H9 (cell line): ENCODE results near the gene OGFOD1. TPM values are rescaled to one million over a fixed set of nuclear protein-coding genes. Genes with fewer than 3 reads are reported as not detected.

ENCODE experiments used
- DNase-seq: peaks from one replicate; pipeline ENCODE4 v3.0.0-alpha.2; 2017
- H2AFZ ChIP-seq: one replicate; pipeline ENCODE4 v1.6.1; 2013; ENCODE audit warnings: mild to moderate bottlenecking, low read length, control low read depth, moderate library complexity
- H2AK5ac ChIP-seq: 2 replicates; pipeline ENCODE4 v1.6.1; 2013; ENCODE audit warnings: low read length, control low read depth, mixed read lengths; ENCODE audit not compliant: insufficient read length
- H2BK120ac ChIP-seq: one replicate; pipeline ENCODE4 v1.6.1; 2013; ENCODE audit warnings: low read depth, mild to moderate bottlenecking, low read length, control low read depth, inconsistent platforms; ENCODE audit not compliant: poor library complexity, severe bottlenecking
- H2BK12ac ChIP-seq: 2 replicates; pipeline ENCODE4 v1.6.1; 2013; ENCODE audit warnings: low read length, control low read depth, mixed read lengths, low read depth; ENCODE audit not compliant: insufficient read length
- H2BK15ac ChIP-seq: 2 replicates; pipeline ENCODE4 v1.6.1; 2013; ENCODE audit warnings: low read depth, low read length, control low read depth
- H2BK20ac ChIP-seq: one replicate; pipeline ENCODE4 v1.6.1; 2013; ENCODE audit warnings: low read depth, mild to moderate bottlenecking, low read length, control low read depth, inconsistent platforms; ENCODE audit not compliant: poor library complexity, severe bottlenecking
- H2BK5ac ChIP-seq: 2 replicates; pipeline ENCODE4 v1.6.1; 2013; ENCODE audit warnings: low read length, control low read depth, mixed read lengths; ENCODE audit not compliant: insufficient read length
- H3K14ac ChIP-seq: 2 replicates; pipeline ENCODE4 v1.6.1; 2013; ENCODE audit warnings: low read length, control low read depth; ENCODE audit not compliant: insufficient read depth
- H3K18ac ChIP-seq: 2 replicates; pipeline ENCODE4 v1.6.1; 2013; ENCODE audit warnings: low read depth, mild to moderate bottlenecking, mixed read lengths, low read length, control low read depth; ENCODE audit not compliant: insufficient read length
- H3K23ac ChIP-seq: 2 replicates; pipeline ENCODE4 v1.6.1; 2013; ENCODE audit warnings: low read length, control low read depth, mixed read lengths, low read depth; ENCODE audit not compliant: insufficient read length
- H3K23me2 ChIP-seq: 2 replicates; pipeline ENCODE4 v1.6.1; 2013; ENCODE audit warnings: low read depth, mild to moderate bottlenecking, mixed read lengths, low read length, control low read depth; ENCODE audit not compliant: insufficient read length, poor library complexity, severe bottlenecking
- H3K27ac ChIP-seq: 2 replicates; pipeline ENCODE4 v1.5.1; 2013; ENCODE audit warnings: low read length, control low read depth, mixed read lengths, low read depth; ENCODE audit not compliant: insufficient read length
- H3K27me3 ChIP-seq: 2 replicates; pipeline ENCODE4 v1.6.1; 2013; ENCODE audit warnings: low read length, control low read depth, inconsistent platforms; ENCODE audit not compliant: insufficient read depth
- H3K4ac ChIP-seq: 2 replicates; pipeline ENCODE4 v1.6.1; 2013; ENCODE audit warnings: low read depth, mild to moderate bottlenecking, control low read depth, inconsistent platforms, low read length, moderate library complexity
- H3K4me1 ChIP-seq: 2 replicates; pipeline ENCODE4 v1.6.1; 2013; ENCODE audit warnings: low read length, control low read depth, inconsistent platforms; ENCODE audit not compliant: insufficient read depth
- H3K4me2 ChIP-seq: 2 replicates; pipeline ENCODE4 v1.6.1; 2013; ENCODE audit warnings: low read length, control low read depth, mixed read lengths; ENCODE audit not compliant: insufficient read length, insufficient read depth
- H3K56ac ChIP-seq: 2 replicates; pipeline ENCODE4 v1.6.1; 2013; ENCODE audit warnings: low read depth, mild to moderate bottlenecking, mixed read lengths, low read length, control low read depth; ENCODE audit not compliant: insufficient read length
- H3K79me1 ChIP-seq: 2 replicates; pipeline ENCODE4 v1.6.1; 2013; ENCODE audit warnings: low read depth, mild to moderate bottlenecking, moderate library complexity, low read length, control low read depth, inconsistent platforms; ENCODE audit not compliant: insufficient read depth, poor library complexity, severe bottlenecking
- H3K79me2 ChIP-seq: 2 replicates; pipeline ENCODE4 v1.6.1; 2013; ENCODE audit warnings: low read length, control low read depth, inconsistent platforms; ENCODE audit not compliant: insufficient read depth
- H3K9ac ChIP-seq: 2 replicates; pipeline ENCODE4 v1.6.1; 2013; ENCODE audit warnings: low read length, control low read depth, mixed read lengths; ENCODE audit not compliant: insufficient read length; ENCODE audit errors: extremely low read depth
- H3K9me3 ChIP-seq: one replicate; pipeline ENCODE4 v1.6.1; 2013; ENCODE audit warnings: low read depth, low read length, inconsistent platforms; ENCODE audit not compliant: control insufficient read depth
- H3T11ph ChIP-seq: one replicate; pipeline ENCODE4 v1.6.1; 2013; ENCODE audit warnings: mild to moderate bottlenecking, low read length, control low read depth, inconsistent platforms
- H4K20me1 ChIP-seq: one replicate; pipeline ENCODE4 v1.6.1; 2013; ENCODE audit not compliant: control insufficient read depth, insufficient read length, insufficient read depth
- H4K5ac ChIP-seq: 2 replicates; pipeline ENCODE4 v1.6.1; 2013; ENCODE audit warnings: low read depth, mild to moderate bottlenecking, mixed read lengths, low read length, control low read depth; ENCODE audit not compliant: insufficient read length
- H4K8ac ChIP-seq: replicated peaks from 2 replicates; pipeline ENCODE4 v1.6.1; 2013; ENCODE audit warnings: low read length, control low read depth, mixed read lengths, low read depth; ENCODE audit not compliant: insufficient read length
- H4K91ac ChIP-seq: 2 replicates; pipeline ENCODE4 v1.6.1; 2013; ENCODE audit warnings: low read depth, mild to moderate bottlenecking, moderate library complexity, mixed read lengths, low read length, control low read depth; ENCODE audit not compliant: insufficient read length
- H3K27ac Mint-ChIP-seq, 3 experiments: 2 replicates in 2 of 3; 3 replicates in 1 of 3; pipeline ENCODE4 v1.8.0; 2020 to 2021; ENCODE audit warnings: mixed read lengths in 3 of 3, mild to moderate bottlenecking in 1 of 3, moderate library complexity in 1 of 3
- H3K27me3 Mint-ChIP-seq: 2 replicates; pipeline ENCODE4 v1.8.0; 2021; ENCODE audit warnings: low read depth, mild to moderate bottlenecking, moderate library complexity, mixed read lengths
- H3K36me3 Mint-ChIP-seq, 3 experiments: 2 replicates in 2 of 3; 3 replicates in 1 of 3; pipeline ENCODE4 v1.8.0; 2020 to 2021; ENCODE audit warnings: low read depth in 3 of 3, mixed read lengths in 3 of 3; ENCODE audit not compliant: insufficient read depth in 1 of 3
- H3K4me1 Mint-ChIP-seq, 2 experiments: 2 replicates each; pipeline ENCODE4 v1.8.0; 2020; ENCODE audit warnings: mixed read lengths in 2 of 2
- H3K4me3 Mint-ChIP-seq, 2 experiments: 2 replicates in 1 of 2; 3 replicates in 1 of 2; pipeline ENCODE4 v1.8.0; 2020 to 2021; ENCODE audit warnings: mild to moderate bottlenecking in 2 of 2, mixed read lengths in 2 of 2, moderate library complexity in 1 of 2
- H3K9me3 Mint-ChIP-seq, 2 experiments: 2 replicates in 1 of 2; 3 replicates in 1 of 2; pipeline ENCODE4 v1.8.0; 2020; ENCODE audit warnings: mild to moderate bottlenecking in 2 of 2, mixed read lengths in 2 of 2, moderate library complexity in 1 of 2
- CTCF ChIP-seq: fragments of 200-600 bp; sonication (generic); conservative IDR thresholded peaks from 3 replicates; pipeline ENCODE4 v1.8.0; 2021; ENCODE audit warnings: antibody characterized with exemption, mild to moderate bottlenecking
- WGBS: extraction: QIAGEN DNeasy Blood & Tissue Kit; methylation state at CpG from one replicate; pipeline ENCODE4 v1.1.7; 2013; ENCODE audit warnings: missing lambda C conversion rate, low lambda C conversion rate, mixed read lengths; ENCODE audit not compliant: insufficient read length; ENCODE audit errors: extremely low coverage; 5-methylcytosine and 5-hydroxymethylcytosine counted together
- total RNA-seq: library from RNA; stranded (reverse); gene quantifications from 2 replicates; pipeline ENCODE4 v1.2.1, GENCODE V29; 2021

OGFOD1 gene
- total RNA-seq, 1 experiment from 2014 or later = 66.5 TPM

- no peak for DNase-seq
- Histone ChIP-seq H2BK120ac (no peak overlapping the region), H3K27ac (no peak overlapping the region), H3K4me1 (no peaks in the 10 kb centered on the region), H3K23ac (no peak overlapping the region), H3K4ac (no peak overlapping the region), H3K14ac (no peak overlapping the region), H3K18ac (no peak overlapping the region), H4K20me1 (no peaks in the 10 kb centered on the region), H2BK20ac (no peak overlapping the region), H2AK5ac (no peak overlapping the region), H3K4me2 (no peak overlapping the region), H3K9me3 (no peaks in the 10 kb centered on the region), H2BK15ac (no peak overlapping the region), H4K91ac (no peak overlapping the region), H2AFZ (no peak overlapping the region), H2BK5ac (no peak overlapping the region), H3K79me2 (no peaks in the 10 kb centered on the region), H2BK12ac (no peak overlapping the region), H3K23me2 (no peaks in the 10 kb centered on the region), H3T11ph (no peak overlapping the region), H3K56ac (no peak overlapping the region), H3K27me3 (no peaks in the 10 kb centered on the region), H3K79me1 (no peaks in the 10 kb centered on the region), H3K9ac (no peak overlapping the region), H4K5ac (no peak overlapping the region), H4K8ac (no peak overlapping the region)
- Mint-ChIP-seq H3K9me3 (no peaks in the 10 kb centered on the region), H3K27ac (no peak overlapping the region), H3K4me1 (no peaks in the 10 kb centered on the region), H3K36me3 (peaks cover 0 to 3% (median 1%) of the 10 kb centered on the region in 3 experiments; a peak in 3 of 7 replicates), H3K27me3 (no peaks in the 10 kb centered on the region), H3K4me3 (no peak overlapping the region)
- TF ChIP-seq CTCF = no peak
- no CpG with 5 or more reads among the region's 2 CpGs for WGBS
These were observed 41.8 kb downstream of the OGFOD1 start for GRCh38 chr16:56493126-56493525.
